ENCODE results near the gene SLC35F3.
A peak's percentile ranks its signal among the peaks of the same experiment; 100 is the strongest.

SLC35F3 gene

GRCh38 chr1:233904633-233905415 is at the start of gene SLC35F3:
Gene SLC35F3 (plus strand): TSS chr1:233904676.
- DNase-seq (ENCODE audit: extremely low read depth, low read depth), result no peak
- TF ChIP-seq, protein P1, sequence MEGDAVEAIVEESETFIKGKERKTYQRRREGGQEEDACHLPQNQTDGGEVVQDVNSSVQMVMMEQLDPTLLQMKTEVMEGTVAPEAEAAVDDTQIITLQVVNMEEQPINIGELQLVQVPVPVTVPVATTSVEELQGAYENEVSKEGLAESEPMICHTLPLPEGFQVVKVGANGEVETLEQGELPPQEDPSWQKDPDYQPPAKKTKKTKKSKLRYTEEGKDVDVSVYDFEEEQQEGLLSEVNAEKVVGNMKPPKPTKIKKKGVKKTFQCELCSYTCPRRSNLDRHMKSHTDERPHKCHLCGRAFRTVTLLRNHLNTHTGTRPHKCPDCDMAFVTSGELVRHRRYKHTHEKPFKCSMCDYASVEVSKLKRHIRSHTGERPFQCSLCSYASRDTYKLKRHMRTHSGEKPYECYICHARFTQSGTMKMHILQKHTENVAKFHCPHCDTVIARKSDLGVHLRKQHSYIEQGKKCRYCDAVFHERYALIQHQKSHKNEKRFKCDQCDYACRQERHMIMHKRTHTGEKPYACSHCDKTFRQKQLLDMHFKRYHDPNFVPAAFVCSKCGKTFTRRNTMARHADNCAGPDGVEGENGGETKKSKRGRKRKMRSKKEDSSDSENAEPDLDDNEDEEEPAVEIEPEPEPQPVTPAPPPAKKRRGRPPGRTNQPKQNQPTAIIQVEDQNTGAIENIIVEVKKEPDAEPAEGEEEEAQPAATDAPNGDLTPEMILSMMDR (IDR thresholded peaks at IDR 0.05; ENCODE audit: low read depth, low read length, missing control alignments), result peak; percentile 20
- peak within 1 kb of the TSS; percentile 44 for H3K4me3 ChIP-seq (replicated peaks; ENCODE audit: low read depth, low read length)

- TF ChIP-seq, protein P1 (IDR thresholded peaks at IDR 0.05; ENCODE audit: low read depth, low read length, missing control alignments), result no peak
- no peak for DNase-seq (ENCODE audit: extremely low read depth, low read depth)
- no peak overlapping the region for H3K4me3 ChIP-seq (replicated peaks; ENCODE audit: low read depth, low read length)
Measured at GRCh38 chr1:233859446-233859845, 45.0 kb upstream of the SLC35F3 start.

DNA sequence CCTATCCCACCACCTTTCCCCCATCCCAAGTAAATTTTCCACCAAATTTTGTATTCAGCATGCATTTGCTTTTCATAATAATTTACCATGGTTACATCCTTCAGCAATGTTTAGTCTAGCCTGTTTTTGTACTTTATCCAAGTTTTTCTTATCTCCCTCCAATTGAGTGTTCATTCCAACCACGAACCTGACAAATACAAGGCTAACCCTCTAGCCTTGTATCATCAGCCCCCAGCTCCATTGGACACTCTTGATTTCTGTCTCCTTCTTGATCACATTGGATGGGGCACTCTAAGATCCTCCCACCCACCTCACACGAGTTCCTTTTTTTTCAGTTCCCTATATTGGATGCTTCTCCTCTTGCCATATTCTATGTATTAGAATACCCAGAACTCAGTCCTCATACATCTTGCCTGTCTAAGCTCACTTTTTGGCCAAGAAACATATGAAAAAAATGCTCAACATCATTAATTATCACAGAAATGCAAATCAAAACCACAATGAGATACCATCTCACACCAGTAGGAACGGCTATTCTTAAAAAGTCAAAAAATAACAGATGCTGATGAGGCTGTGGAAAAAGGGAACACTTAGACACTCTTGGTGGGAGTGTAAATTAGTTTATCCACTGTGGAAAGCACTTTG is 40.5 kb upstream of the SLC35F3 start:
- H3K4me3 ChIP-seq (replicated peaks; ENCODE audit: low read depth, low read length), result no peak overlapping the region
- TF ChIP-seq, protein P1 (IDR thresholded peaks at IDR 0.05; ENCODE audit: low read depth, low read length, missing control alignments), result no peak
- no peak for DNase-seq (ENCODE audit: extremely low read depth, low read depth)

DNA sequence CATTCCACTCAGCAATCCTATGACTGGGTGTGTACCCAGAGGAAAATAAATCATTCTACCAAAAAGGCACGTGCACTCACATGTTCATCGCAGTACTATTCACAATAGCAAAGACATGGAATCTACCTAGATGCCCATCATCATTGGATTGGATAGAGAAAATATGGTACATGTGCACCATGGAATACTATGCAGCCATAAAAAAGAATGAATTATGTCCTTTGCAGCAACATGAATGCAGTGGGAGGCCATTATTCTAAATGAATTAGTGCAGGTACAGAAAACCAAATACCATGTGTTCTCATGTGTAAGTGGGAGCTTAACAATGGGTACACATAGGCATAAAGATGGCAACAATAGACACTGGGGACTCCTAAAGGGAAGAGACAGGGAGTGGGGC is 39.9 kb upstream of the SLC35F3 start:
- H3K4me3 ChIP-seq (replicated peaks; ENCODE audit: low read depth, low read length), result no peak overlapping the region
- TF ChIP-seq, protein P1 (IDR thresholded peaks at IDR 0.05; ENCODE audit: low read depth, low read length, missing control alignments), result no peak
- no peak for DNase-seq (ENCODE audit: extremely low read depth, low read depth)

DNA sequence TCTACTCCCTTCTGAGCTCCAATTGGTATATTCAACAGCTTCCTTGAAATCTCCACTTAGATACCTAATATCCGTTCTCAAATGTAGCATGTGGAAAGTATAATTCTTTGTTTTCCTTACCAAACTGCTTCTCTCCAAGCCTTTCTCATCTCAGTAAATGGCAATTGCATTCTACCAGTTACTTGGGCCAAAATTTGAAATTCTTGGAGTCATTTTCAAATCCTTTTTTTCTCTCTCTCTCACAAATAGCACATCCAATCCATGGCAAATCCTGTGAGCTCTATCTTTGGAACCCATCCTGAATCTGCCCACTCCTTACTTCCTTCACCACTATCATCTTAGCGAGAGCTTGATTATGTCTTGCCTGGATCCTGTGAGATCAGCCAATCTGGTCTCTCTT is 39.3 kb upstream of the SLC35F3 start:
- TF ChIP-seq, protein P1 (IDR thresholded peaks at IDR 0.05; ENCODE audit: low read depth, low read length, missing control alignments), result no peak
- H3K4me3 ChIP-seq (replicated peaks; ENCODE audit: low read depth, low read length), result no peak overlapping the region
- DNase-seq (ENCODE audit: extremely low read depth, low read depth), result no peak

GRCh38 chr1:233865902-233866301 is 38.6 kb upstream of the SLC35F3 start:
- DNase-seq (ENCODE audit: extremely low read depth, low read depth), result no peak
- TF ChIP-seq, protein P1 (IDR thresholded peaks at IDR 0.05; ENCODE audit: low read depth, low read length, missing control alignments), result no peak
- H3K4me3 ChIP-seq (replicated peaks; ENCODE audit: low read depth, low read length), result no peak overlapping the region

Data from HFF-Myc (cell line).